Keratinocyte (primary cell): ENCODE measurements around the gene ACTL7B. TPM values are rescaled to one million over a fixed set of nuclear protein-coding genes. Genes with fewer than 3 reads are reported as not detected.

Experiments used
- DNase-seq: peaks from one replicate; pipeline ENCODE4 v3.0.0-alpha.2; 2011; ENCODE audit warnings: low read depth, missing footprints, low spot score
- FAIRE-seq: peaks from 2 replicates; lab custom pipeline; 2011; peaks lifted over from hg19 to GRCh38; lab: Jason Lieb, UNC
- H2AFZ ChIP-seq: 2 replicates; pipeline ENCODE4 v1.6.0; 2012; ENCODE audit warnings: low read length, control low read depth, inconsistent platforms; ENCODE audit not compliant: control insufficient read depth
- H3K27ac ChIP-seq: 2 replicates; pipeline ENCODE4 v1.5.1; 2011; ENCODE audit warnings: low read length; ENCODE audit not compliant: control insufficient read depth, insufficient read depth
- H3K27me3 ChIP-seq: 3 replicates; pipeline ENCODE4 v1.6.0; 2011; ENCODE audit warnings: low read length; ENCODE audit not compliant: control insufficient read depth, insufficient read depth; ENCODE audit errors: extremely low read depth
- H3K36me3 ChIP-seq, 2 experiments: 2 replicates in 1 of 2; 3 replicates in 1 of 2; pipeline ENCODE4 v1.5.1; 2011; ENCODE audit warnings: low read length in 2 of 2, mild to moderate bottlenecking in 1 of 2; ENCODE audit not compliant: control insufficient read depth in 2 of 2, insufficient read depth in 2 of 2; ENCODE audit errors: extremely low read depth in 1 of 2
- H3K4me1 ChIP-seq: 3 replicates; pipeline ENCODE4 v1.5.1; 2011; ENCODE audit warnings: low read length; ENCODE audit not compliant: control insufficient read depth, insufficient read depth; ENCODE audit errors: extremely low read depth
- H3K4me2 ChIP-seq: 3 replicates; pipeline ENCODE4 v1.6.0; 2011; ENCODE audit warnings: low read depth, low read length; ENCODE audit not compliant: control insufficient read depth, insufficient read depth; ENCODE audit errors: extremely low read depth
- H3K4me3 ChIP-seq, 3 experiments: fragments of 200-600 bp in 1 of 3; sonication (generic) in 1 of 3; 2 replicates in 2 of 3; 3 replicates in 1 of 3; pipeline ENCODE4 v1.5.1; 2011 to 2016; ENCODE audit warnings: low read length in 3 of 3, mild to moderate bottlenecking in 3 of 3, control low read depth in 2 of 3, inconsistent platforms in 1 of 3, low read depth in 1 of 3, mixed read lengths in 1 of 3, mixed run types in 1 of 3, moderate library complexity in 1 of 3; ENCODE audit not compliant: control insufficient read depth in 2 of 3, insufficient read depth in 2 of 3; ENCODE audit errors: extremely low read depth in 1 of 3
- H3K79me2 ChIP-seq: 2 replicates; pipeline ENCODE4 v1.6.0; 2012; ENCODE audit warnings: low read length; ENCODE audit not compliant: control insufficient read depth, insufficient read depth
- H3K9ac ChIP-seq: 3 replicates; pipeline ENCODE4 v1.6.0; 2011; ENCODE audit warnings: low read length; ENCODE audit not compliant: control insufficient read depth, insufficient read depth; ENCODE audit errors: extremely low read depth
- H3K9me1 ChIP-seq: 3 replicates; pipeline ENCODE4 v1.6.0; 2011; ENCODE audit warnings: low read length; ENCODE audit not compliant: control insufficient read depth, insufficient read depth; ENCODE audit errors: extremely low read depth
- H3K9me3 ChIP-seq: 2 replicates; pipeline ENCODE4 v1.5.1; 2012; ENCODE audit warnings: low read depth, low read length; ENCODE audit not compliant: control insufficient read depth
- H4K20me1 ChIP-seq: 3 replicates; pipeline ENCODE4 v1.6.0; 2011; ENCODE audit warnings: low read length; ENCODE audit not compliant: control insufficient read depth, insufficient read depth; ENCODE audit errors: extremely low read depth
- CTCF ChIP-seq, 3 experiments: IDR thresholded peaks in 1 of 3; conservative IDR thresholded peaks in 1 of 3; optimal IDR thresholded peaks in 1 of 3; 2 replicates in 2 of 3; 3 replicates in 1 of 3; pipeline versions ENCODE3 to v1.5.1; 2011; ENCODE audit warnings: low read length in 3 of 3, mild to moderate bottlenecking in 3 of 3, moderate library complexity in 2 of 3, control low read depth in 1 of 3, inconsistent platforms in 1 of 3; ENCODE audit not compliant: insufficient read depth in 2 of 3; ENCODE audit errors: extremely low read depth in 1 of 3
- EZH2 ChIP-seq: IDR thresholded peaks from one replicate; pipeline ENCODE4 v1.6.1; 2012; ENCODE audit warnings: inconsistent platforms, mild to moderate bottlenecking, low read length, moderate library complexity
- dilution Hi-C: fragments of 300-500 bp; cut with MboI; formaldehyde crosslinking; loops from one replicate; pipeline ENCODE4 v1.7.0; 2020; ENCODE audit warnings: low sequenced_read_pairs; ENCODE audit not compliant: extremely low pct_ligation_motif_present
- polyA plus RNA-seq, 5 experiments: library from polyadenylated mRNA; depleted of rRNA in 3 of 5; stranded (reverse) in 3 of 5; stranded (forward) in 1 of 5; unstranded in 1 of 5; fragments of >200 nt; gene quantifications; 1 replicate in 1 of 5; 2 replicates in 3 of 5; 3 replicates in 1 of 5; pipeline versions ENCODE4 v1.2.1 to v1.2.3, GENCODE V29; 2011 to 2012; ENCODE audit warnings: missing spikeins in 2 of 5, low read depth in 1 of 5, low replicate concordance in 1 of 5

ACTL7B gene
- polyA plus RNA-seq, 1 donor (not counting 4 experiments of a cell fraction or from before 2014, with no cell fraction given), result not detected

- DNase-seq, result no peak
- no peak for FAIRE-seq
- Histone ChIP-seq H3K36me3 (peaks cover 19 to 28% of the 10 kb centered on the region in 2 experiments), H3K4me2 (no peak overlapping the region), H3K9me1 (no peaks in the 10 kb centered on the region), H3K9ac (no peak overlapping the region), H3K4me1 (peaks cover 7% of the 10 kb centered on the region), H3K27ac (no peak overlapping the region), H3K79me2 (no peaks in the 10 kb centered on the region), H3K27me3 (no peaks in the 10 kb centered on the region), H3K4me3 (no peak overlapping the region), H3K9me3 (no peaks in the 10 kb centered on the region), H4K20me1 (no peaks in the 10 kb centered on the region), H2AFZ (no peak overlapping the region)
- dilution Hi-C loops, result no loop called here
- TF ChIP-seq EZH2 (no peak), CTCF (optimal IDR thresholded peaks at IDR 0.05 in 1 of 3, IDR thresholded peaks at IDR 0.05 in 1 of 3, conservative IDR thresholded peaks at IDR 0.05 in 1 of 3; ENCODE audit: extremely low read depth in 1 of 3, insufficient read depth in 2 of 3, low read length in 3 of 3) (no peak)
These were observed 25.0 kb upstream of the ACTL7B start for GRCh38 chr9:108880738-108881316.

GRCh38 chr9:108877524-108877923 lies 21.7 kb upstream of the ACTL7B start:
- DNase-seq, result no peak
- dilution Hi-C loops, result no loop called here
- Histone ChIP-seq H4K20me1 (no peaks in the 10 kb centered on the region), H3K79me2 (no peaks in the 10 kb centered on the region), H3K36me3 (peaks cover 19 to 30% of the 10 kb centered on the region in 2 experiments), H3K4me1 (no peaks in the 10 kb centered on the region), H3K4me3 (no peak overlapping the region), H3K9ac (no peak overlapping the region), H2AFZ (no peak overlapping the region), H3K27me3 (no peaks in the 10 kb centered on the region), H3K9me3 (no peaks in the 10 kb centered on the region), H3K27ac (no peak overlapping the region), H3K4me2 (no peak overlapping the region), H3K9me1 (no peaks in the 10 kb centered on the region)
- FAIRE-seq, result no peak
- TF ChIP-seq EZH2, result no peak
- no peak for TF ChIP-seq CTCF (optimal IDR thresholded peaks at IDR 0.05 in 1 of 3, IDR thresholded peaks at IDR 0.05 in 1 of 3, conservative IDR thresholded peaks at IDR 0.05 in 1 of 3; ENCODE audit: extremely low read depth in 1 of 3, insufficient read depth in 2 of 3, low read length in 3 of 3)
